Neural progenitor cell (in vitro differentiated cells): Measurements from ENCODE around the gene POR. TPM values are rescaled to one million over a fixed set of nuclear protein-coding genes. Genes with fewer than 3 reads are reported as not detected.
A peak's percentile ranks its signal among the peaks of the same experiment; 100 is the strongest.

Experiments used
- DNase-seq: peaks from one replicate; pipeline ENCODE4 v3.0.0-alpha.2; 2016; ENCODE audit warnings: low spot score
- H2AFZ ChIP-seq: fragments of 200-600 bp; sonication (generic); replicated peaks from 2 replicates; pipeline ENCODE4 v1.6.1; 2016; ENCODE audit warnings: antibody characterized with exemption
- H3F3A ChIP-seq: fragments of 200-600 bp; sonication (generic); 2 replicates; pipeline ENCODE4 v1.6.1; 2016; ENCODE audit warnings: antibody characterized with exemption, low read depth
- H3K27ac ChIP-seq: fragments of 200-600 bp; sonication (generic); 2 replicates; pipeline ENCODE4 v1.5.1; 2016; ENCODE audit warnings: mild to moderate bottlenecking
- H3K27me3 ChIP-seq: fragments of 200-600 bp; sonication (generic); 2 replicates; pipeline ENCODE4 v1.6.1; 2016; ENCODE audit warnings: mild to moderate bottlenecking, moderate library complexity
- H3K36me3 ChIP-seq: fragments of 200-600 bp; sonication (generic); 2 replicates; pipeline ENCODE4 v1.5.1; 2016
- H3K4me1 ChIP-seq: fragments of 200-600 bp; sonication (generic); 2 replicates; pipeline ENCODE4 v1.6.1; 2016; ENCODE audit warnings: mixed run types
- H3K4me2 ChIP-seq: fragments of 200-600 bp; sonication (generic); 2 replicates; pipeline ENCODE4 v1.6.1; 2016
- H3K4me3 ChIP-seq: fragments of 200-600 bp; sonication (generic); 2 replicates; pipeline ENCODE4 v1.5.1; 2016
- H3K79me2 ChIP-seq: fragments of 200-600 bp; sonication (generic); 2 replicates; pipeline ENCODE4 v1.6.1; 2016; ENCODE audit warnings: low read depth
- H3K9ac ChIP-seq: fragments of 200-600 bp; sonication (generic); 2 replicates; pipeline ENCODE4 v1.6.1; 2016
- H3K9me3 ChIP-seq: fragments of 200-600 bp; sonication (generic); 2 replicates; pipeline ENCODE4 v1.5.1; 2016; ENCODE audit warnings: low read depth
- H4K20me1 ChIP-seq: fragments of 200-600 bp; sonication (generic); 2 replicates; pipeline ENCODE4 v1.6.1; 2016; ENCODE audit warnings: low read depth
- H3K27ac Mint-ChIP-seq: 3 replicates; pipeline ENCODE4 v1.8.0; 2021; ENCODE audit warnings: mixed read lengths
- H3K27me3 Mint-ChIP-seq: 2 replicates; pipeline ENCODE4 v1.8.0; 2022; ENCODE audit warnings: low read depth, mild to moderate bottlenecking, inconsistent platforms, moderate library complexity, mixed read lengths; ENCODE audit not compliant: insufficient read depth
- H3K36me3 Mint-ChIP-seq: 3 replicates; pipeline ENCODE4 v1.8.0; 2021; ENCODE audit warnings: mixed read lengths
- H3K4me1 Mint-ChIP-seq: 3 replicates; pipeline ENCODE4 v1.8.0; 2021; ENCODE audit warnings: mixed read lengths
- H3K4me3 Mint-ChIP-seq: 3 replicates; pipeline ENCODE4 v1.8.0; 2021; ENCODE audit warnings: mild to moderate bottlenecking, moderate library complexity, mixed read lengths
- H3K9me3 Mint-ChIP-seq: 3 replicates; pipeline ENCODE4 v1.8.0; 2020; ENCODE audit warnings: mixed read lengths
- CTCF ChIP-seq: fragments of 200-600 bp; sonication (generic); IDR thresholded peaks from 2 replicates; pipeline ENCODE4 v1.5.1; 2017; ENCODE audit warnings: antibody characterized with exemption, mild to moderate bottlenecking
- EZH2 ChIP-seq: fragments of 200-600 bp; sonication (generic); IDR thresholded peaks from 2 replicates; pipeline ENCODE4 v1.6.1; 2017; ENCODE audit warnings: antibody characterized with exemption, mild to moderate bottlenecking, moderate library complexity
- EZH2phosphoT487 ChIP-seq: fragments of 200-600 bp; sonication (generic); IDR thresholded peaks from 2 replicates; pipeline ENCODE4 v1.6.1; 2017; ENCODE audit warnings: antibody characterized with exemption
- total RNA-seq: library from RNA; depleted of rRNA; stranded (reverse); fragments of >200 nt; gene quantifications from 2 replicates; pipeline ENCODE4 v1.2.3, GENCODE V29; 2015; ENCODE audit warnings: low replicate concordance

POR gene
- total RNA-seq, 1 donor from 2014 or later: 38.6 TPM

- no peaks in the 10 kb centered on the region for H3K4me1 ChIP-seq
- H3K4me3 ChIP-seq: no peak overlapping the region
- no peak overlapping the region for H2AFZ ChIP-seq
- H3K36me3 Mint-ChIP-seq: peaks cover 18% of the 10 kb centered on the region
- H3K4me1 Mint-ChIP-seq: peaks cover 3% of the 10 kb centered on the region
- no peak overlapping the region for H3K27ac ChIP-seq
- DNase-seq: no peak
- no peak overlapping the region for H3K4me3 Mint-ChIP-seq
- H3K27ac Mint-ChIP-seq: no peak overlapping the region
- peaks cover 3% of the 10 kb centered on the region for H3K27me3 Mint-ChIP-seq
- TF ChIP-seq CTCF (no peak), EZH2 (no peak), EZH2phosphoT487 (no peak)
- no peaks in the 10 kb centered on the region for H3K27me3 ChIP-seq
- no peaks in the 10 kb centered on the region for H3K36me3 ChIP-seq
- H3K9me3 Mint-ChIP-seq: no peaks in the 10 kb centered on the region
- H3K9me3 ChIP-seq: no peaks in the 10 kb centered on the region
- no peaks in the 10 kb centered on the region for H4K20me1 ChIP-seq
- no peaks in the 10 kb centered on the region for H3K79me2 ChIP-seq
- H3F3A ChIP-seq: no peaks in the 10 kb centered on the region
- H3K4me2 ChIP-seq: no peak overlapping the region
- H3K9ac ChIP-seq: no peak overlapping the region
These were observed 93.3 kb downstream of the POR start for GRCh38 chr7:76008156-76008687.

DNA sequence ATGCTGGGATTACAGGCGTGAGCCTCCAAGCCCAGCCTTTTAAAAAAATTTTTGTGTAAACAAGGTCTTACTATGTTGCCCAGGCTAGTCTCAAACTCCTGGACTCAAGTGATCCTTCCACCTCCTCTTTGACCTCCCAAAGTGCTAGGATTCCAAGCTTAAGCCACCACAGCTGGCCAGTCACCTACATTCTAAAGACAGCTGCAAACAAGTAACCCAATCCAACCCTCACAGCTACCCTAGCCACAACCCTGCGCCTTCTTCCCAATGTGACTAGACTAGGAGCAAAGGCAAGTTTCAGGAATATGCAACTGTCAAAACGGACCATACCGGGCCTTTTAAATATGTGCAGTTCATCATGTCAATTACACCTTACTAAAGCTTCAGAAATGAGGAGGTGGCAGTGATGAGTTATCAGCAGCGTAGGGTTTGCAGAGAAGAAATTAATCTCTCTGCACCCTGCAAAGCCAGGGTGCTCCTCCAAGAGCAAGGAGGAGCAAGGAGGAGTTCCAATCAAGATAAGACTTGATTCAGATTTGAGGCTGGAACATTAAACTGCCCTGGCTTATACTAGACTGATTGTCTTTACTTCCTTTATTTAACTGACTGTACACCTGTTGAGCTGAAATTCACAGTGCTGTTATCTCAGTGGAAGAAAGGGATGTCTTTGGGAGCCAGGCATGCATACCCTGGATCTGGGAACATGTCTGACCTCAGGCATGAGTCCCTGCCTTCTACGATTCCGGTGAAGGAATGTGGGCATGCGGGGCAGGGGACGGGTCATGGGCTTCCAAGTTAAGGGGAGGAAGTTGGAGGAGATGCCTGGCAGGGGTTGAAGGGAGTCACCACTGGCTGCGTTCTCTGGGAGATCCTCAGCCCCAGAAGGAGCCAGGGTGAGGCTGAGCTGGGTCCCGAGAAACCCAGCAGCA lies 95.0 kb downstream of the POR start:
- no peak for TF ChIP-seq EZH2phosphoT487
- no peak for TF ChIP-seq CTCF
- no peak for TF ChIP-seq EZH2
- no peak overlapping the region for H3K4me3 Mint-ChIP-seq
- no peaks in the 10 kb centered on the region for H4K20me1 ChIP-seq
- H3K79me2 ChIP-seq: no peaks in the 10 kb centered on the region
- H3K27me3 Mint-ChIP-seq: peaks cover 3% of the 10 kb centered on the region
- no peaks in the 10 kb centered on the region for H3K4me1 ChIP-seq
- H3K27ac ChIP-seq: no peak overlapping the region
- H3K9me3 ChIP-seq: no peaks in the 10 kb centered on the region
- peaks cover 21% of the 10 kb centered on the region for H3K36me3 Mint-ChIP-seq
- no peak overlapping the region for H3K4me2 ChIP-seq
- DNase-seq: no peak
- H3K9ac ChIP-seq: no peak overlapping the region
- no peaks in the 10 kb centered on the region for H3F3A ChIP-seq
- H2AFZ ChIP-seq: no peak overlapping the region
- peaks cover 3% of the 10 kb centered on the region for H3K4me1 Mint-ChIP-seq
- H3K36me3 ChIP-seq: no peaks in the 10 kb centered on the region
- no peaks in the 10 kb centered on the region for H3K9me3 Mint-ChIP-seq
- H3K27ac Mint-ChIP-seq: peak overlapping the region; percentile 90
- H3K27me3 ChIP-seq: no peaks in the 10 kb centered on the region
- no peak overlapping the region for H3K4me3 ChIP-seq

GRCh38 chr7:76011442-76011861 lies 96.5 kb downstream of the POR start:
- Histone ChIP-seq H2AFZ (no peak overlapping the region), H3F3A (no peaks in the 10 kb centered on the region), H3K27me3 (no peaks in the 10 kb centered on the region), H3K9ac (peak overlapping the region; percentile 20), H3K9me3 (no peaks in the 10 kb centered on the region), H3K27ac (no peak overlapping the region), H3K36me3 (peaks cover 1% of the 10 kb centered on the region), H4K20me1 (no peaks in the 10 kb centered on the region), H3K4me1 (no peaks in the 10 kb centered on the region), H3K4me3 (no peak overlapping the region), H3K79me2 (no peaks in the 10 kb centered on the region), H3K4me2 (no peak overlapping the region)
- H3K9me3 Mint-ChIP-seq: no peaks in the 10 kb centered on the region
- H3K4me3 Mint-ChIP-seq: no peak overlapping the region
- peaks cover 3% of the 10 kb centered on the region for H3K27me3 Mint-ChIP-seq
- TF ChIP-seq EZH2 (no peak), EZH2phosphoT487 (no peak), CTCF (no peak)
- H3K36me3 Mint-ChIP-seq: peaks cover 23% of the 10 kb centered on the region
- H3K27ac Mint-ChIP-seq: no peak overlapping the region
- no peak for DNase-seq
- H3K4me1 Mint-ChIP-seq: peaks cover 3% of the 10 kb centered on the region
